H4 (cell line): Measurements from ENCODE around the gene SNRNP48. TPM values are rescaled to one million over a fixed set of nuclear protein-coding genes. Genes with fewer than 3 reads are reported as not detected.
A peak's percentile ranks its signal among the peaks of the same experiment; 100 is the strongest.

ENCODE experiments used
- DNase-seq: peaks from one replicate; pipeline ENCODE4 v3.0.0-alpha.2; 2015; ENCODE audit warnings: low spot score
- total RNA-seq: library from RNA; depleted of rRNA; stranded (reverse); fragments of >200 nt; shearing (Covaris generic); gene quantifications from 2 replicates; pipeline ENCODE4 v1.2.3, GENCODE V29; 2014

The SNRNP48 gene
- total RNA-seq, 1 experiment from 2014 or later, result 6.4 TPM

- DNase-seq, result no peak
These were observed 3.2 kb downstream of the SNRNP48 start for GRCh38 chr6:7593229-7593628.

GRCh38 chr6:7594579-7595125 lies 4.7 kb downstream of the SNRNP48 start:
- no peak for DNase-seq

GRCh38 chr6:7604003-7604402 lies 14.0 kb downstream of the SNRNP48 start:
- no peak for DNase-seq

- DNase-seq, result no peak
These were observed 14.5 kb downstream of the SNRNP48 start for GRCh38 chr6:7604506-7604905.

GRCh38 chr6:7615611-7616383 lies 25.8 kb downstream of the SNRNP48 start:
- peak; percentile 44 for DNase-seq

- peak; percentile 72 for DNase-seq
These were observed 28.1 kb downstream of the SNRNP48 start for GRCh38 chr6:7617801-7618764.

GRCh38 chr6:7621761-7622160 lies 31.8 kb downstream of the SNRNP48 start:
- no peak for DNase-seq

- no peak for DNase-seq
These were observed 35.1 kb downstream of the SNRNP48 start for GRCh38 chr6:7624796-7625710.

GRCh38 chr6:7628479-7628878 lies 38.5 kb downstream of the SNRNP48 start:
- no peak for DNase-seq

GRCh38 chr6:7628909-7629308 lies 38.9 kb downstream of the SNRNP48 start:
- DNase-seq, result no peak

GRCh38 chr6:7629321-7629720 lies 39.3 kb downstream of the SNRNP48 start:
- no peak for DNase-seq

GRCh38 chr6:7630792-7631191 lies 40.8 kb downstream of the SNRNP48 start:
- DNase-seq, result no peak

GRCh38 chr6:7631466-7631865 lies 41.5 kb downstream of the SNRNP48 start:
- no peak for DNase-seq

GRCh38 chr6:7632501-7633290 lies 42.7 kb downstream of the SNRNP48 start:
- no peak for DNase-seq

GRCh38 chr6:7633361-7633760 lies 43.4 kb downstream of the SNRNP48 start:
- DNase-seq, result peak; percentile 62

GRCh38 chr6:7636151-7636550 lies 46.2 kb downstream of the SNRNP48 start:
- no peak for DNase-seq

GRCh38 chr6:7637533-7637932 lies 47.5 kb downstream of the SNRNP48 start:
- DNase-seq, result no peak

GRCh38 chr6:7639427-7639826 lies 49.4 kb downstream of the SNRNP48 start:
- no peak for DNase-seq

- no peak for DNase-seq
These were observed 50.0 kb downstream of the SNRNP48 start for GRCh38 chr6:7640016-7640415.
